K562 (cell line): ENCODE results near the gene GFRA4. TPM values are rescaled to one million over a fixed set of nuclear protein-coding genes. Genes with fewer than 3 reads are reported as not detected.

Experiments used
- BMI1 ChIP-seq: fragments of 150-350 bp; IDR thresholded peaks from 2 replicates; pipeline ENCODE4 v1.6.1; 2014; ENCODE audit warnings: low read length
- CAMTA2 ChIP-seq: fragments of 250-450 bp; sonication (Bioruptor Pico); conservative IDR thresholded peaks from 2 replicates; pipeline ENCODE4 v1.5.1; 2022
- CC2D1A ChIP-seq: fragments of 450-650 bp; IDR thresholded peaks from 2 replicates; pipeline ENCODE4 v1.6.1; 2017; ENCODE audit warnings: mild to moderate bottlenecking
- FOXA3 ChIP-seq, 2 experiments: fragments of 450-650 bp in 1 of 2; sonication (generic) in 1 of 2; formaldehyde crosslinking; IDR thresholded peaks in 1 of 2; conservative IDR thresholded peaks in 1 of 2; 2 replicates each; pipeline versions ENCODE4 v1.4.0 to v1.8.0; 2020 to 2022; ENCODE audit warnings: mild to moderate bottlenecking in 2 of 2, missing genetic modification reagents in 1 of 2
- GTF2F1 ChIP-seq: IDR thresholded peaks from 2 replicates; pipeline ENCODE4 v1.6.1; 2011; ENCODE audit warnings: low read depth, low read length, improper control_type of control experiment
- HNRNPUL1 ChIP-seq: fragments of 200-400 bp; formaldehyde crosslinking; IDR thresholded peaks from 2 replicates; pipeline ENCODE4 v1.6.1; 2017; ENCODE audit warnings: low read length
- NFIC ChIP-seq: fragments of 450-650 bp; IDR thresholded peaks from 2 replicates; pipeline ENCODE4 v1.6.1; 2017; ENCODE audit warnings: mild to moderate bottlenecking, inconsistent platforms
- SRF ChIP-seq, 2 experiments: fragments of 250-450, 450-650 bp in 1 of 2; sonication (Bioruptor Pico) in 1 of 2; sonication (generic) in 1 of 2; formaldehyde crosslinking; IDR thresholded peaks; 2 replicates each; pipeline versions ENCODE4 v1.5.0 to v1.5.1; 2020 to 2022; ENCODE audit warnings: mild to moderate bottlenecking in 1 of 2, missing genetic modification reagents in 1 of 2
- TARDBP ChIP-seq: fragments of 450-650 bp; IDR thresholded peaks from 2 replicates; pipeline ENCODE4 v1.6.1; 2016
- THAP7 ChIP-seq: fragments of 250-450 bp; sonication (Bioruptor Pico); IDR thresholded peaks from 2 replicates; pipeline ENCODE4 v1.5.0; 2021
- ZBTB7A ChIP-seq: IDR thresholded peaks from 2 replicates; pipeline ENCODE4 v1.6.1; 2011; ENCODE audit warnings: low read depth, mild to moderate bottlenecking, low read length, moderate library complexity, borderline replicate concordance; ENCODE audit not compliant: control insufficient read depth
- ZEB2 ChIP-seq: fragments of 450-650 bp; IDR thresholded peaks from 2 replicates; pipeline ENCODE4 v1.6.1; 2016
- ZNF121 ChIP-seq: sonication (generic); formaldehyde crosslinking; conservative IDR thresholded peaks from 2 replicates; pipeline ENCODE4 v1.8.0; 2022; ENCODE audit warnings: missing genetic modification reagents
- ZNF253 ChIP-seq: fragments of 250-450 bp; sonication (Bioruptor Pico); conservative IDR thresholded peaks from 2 replicates; pipeline ENCODE4 v1.6.1; 2021; ENCODE audit warnings: mild to moderate bottlenecking
- ZNF407 ChIP-seq: fragments of 450-650 bp; IDR thresholded peaks from 2 replicates; pipeline ENCODE4 v1.6.1; 2016; ENCODE audit warnings: low read depth
- ZNF551 ChIP-seq: fragments of 250-450 bp; sonication (Bioruptor Pico); IDR thresholded peaks from 2 replicates; pipeline ENCODE4 v1.5.0; 2021; ENCODE audit warnings: mild to moderate bottlenecking, moderate library complexity
- ZNF592 ChIP-seq: fragments of 450-650 bp; IDR thresholded peaks from 2 replicates; pipeline ENCODE4 v1.6.1; 2017; ENCODE audit warnings: antibody characterized with exemption, mild to moderate bottlenecking
- polyA plus RNA-seq, 8 experiments: library from polyadenylated mRNA; depleted of rRNA in 4 of 8; stranded (reverse) in 5 of 8; unstranded in 3 of 8; fragments of >200 nt; fragmentation: Nextera tagmentation in 2 of 8; fragmentation: Illumina TruSeq in 1 of 8; extraction: Ambion mirVana in 2 of 8; extraction: Trizol in 1 of 8; gene quantifications; 2 replicates each; pipeline versions ENCODE4 v1.2.1 to v1.2.3, GENCODE V29; 2011 to 2014; ENCODE audit warnings: inconsistent platforms in 1 of 8, missing spikeins in 1 of 8
- total RNA-seq, 7 experiments: library from RNA; depleted of rRNA in 6 of 7; stranded (reverse); fragments of >200 nt in 6 of 7; fragmentation: Illumina TruSeq in 2 of 7; extraction: Trizol in 2 of 7; gene quantifications; 2 replicates each; pipeline versions ENCODE4 v1.2.1 to v1.2.3, GENCODE V29; 2011 to 2021; ENCODE audit warnings: low replicate concordance in 1 of 7

The GFRA4 gene
- total and polyA plus RNA-seq, 9 of the 15 experiments (the other 6 are each of a cell fraction or from before 2014, with no cell fraction given) = not detected

GRCh38 chr20:3710703-3711483 lies 47.7 kb upstream of the GFRA4 start (continued):
- TF ChIP-seq ZNF592 (no peak), FOXA3 (CRISPR knock-in tag; conservative IDR thresholded peaks at IDR 0.05 in 1 of 2, IDR thresholded peaks at IDR 0.05 in 1 of 2) (no peak), ZNF253 (CRISPR knock-in tag) (no peak), ZNF407 (no peak), CAMTA2 (CRISPR knock-in tag) (no peak), ZNF551 (no peak), BMI1 (no peak), ZNF121 (CRISPR knock-in tag) (no peak), SRF (CRISPR knock-in tag; IDR thresholded peaks at IDR 0.05) (no peak), HNRNPUL1 (no peak), THAP7 (CRISPR knock-in tag) (no peak), ZEB2 (no peak), CC2D1A (no peak), TARDBP (no peak), GTF2F1 (no peak), ZBTB7A (peak; percentile 64; the same call in 1 of the 2 replicates), NFIC (peak; percentile 50)
